SH-SY5Y (cell line): ENCODE results near the gene TMEM132C.
A peak's percentile ranks its signal among the peaks of the same experiment; 100 is the strongest.

Source experiments
- GATA2 ChIP-seq: IDR thresholded peaks from 2 replicates; pipeline ENCODE4 v1.6.1; 2011; ENCODE audit warnings: mild to moderate bottlenecking, low read depth, low read length
- GATA3 ChIP-seq: IDR thresholded peaks from 2 replicates; pipeline ENCODE4 v1.6.1; 2011; ENCODE audit warnings: low read depth, mild to moderate bottlenecking, low read length, moderate library complexity

The TMEM132C gene

GRCh38 chr12:128586451-128587029 is 319.6 kb downstream of the TMEM132C start:
- TF ChIP-seq GATA3 (no peak), GATA2 (no peak)

- no peak for TF ChIP-seq GATA3
- no peak for TF ChIP-seq GATA2
Observed at GRCh38 chr12:128587918-128588317, 320.9 kb downstream of the TMEM132C start.

GRCh38 chr12:128592220-128592744 is 325.3 kb downstream of the TMEM132C start:
- TF ChIP-seq GATA2 (peak; percentile 21; the same call in 1 of the 2 replicates), GATA3 (no peak)

GRCh38 chr12:128594521-128594920 is 327.6 kb downstream of the TMEM132C start:
- TF ChIP-seq GATA3 (no peak), GATA2 (no peak)

GRCh38 chr12:128595609-128596008 is 328.6 kb downstream of the TMEM132C start:
- TF ChIP-seq GATA2 (no peak), GATA3 (no peak)

- no peak for TF ChIP-seq GATA2
- no peak for TF ChIP-seq GATA3
Observed at GRCh38 chr12:128600886-128601285, 333.9 kb downstream of the TMEM132C start.

GRCh38 chr12:128603573-128604115 is 336.7 kb downstream of the TMEM132C start:
- TF ChIP-seq GATA3 (no peak), GATA2 (no peak)

- TF ChIP-seq GATA2 = no peak
- TF ChIP-seq GATA3 = no peak
Observed at GRCh38 chr12:128606051-128606450, 339.1 kb downstream of the TMEM132C start.

- TF ChIP-seq GATA3 (no peak), GATA2 (no peak)
Observed at GRCh38 chr12:128606538-128606937, 339.6 kb downstream of the TMEM132C start.

GRCh38 chr12:128606970-128607369 is 340.0 kb downstream of the TMEM132C start:
- TF ChIP-seq GATA2 = no peak
- TF ChIP-seq GATA3 = no peak

- TF ChIP-seq GATA3 = no peak
- TF ChIP-seq GATA2 = no peak
Observed at GRCh38 chr12:128607641-128608040, 340.7 kb downstream of the TMEM132C start.

GRCh38 chr12:128609861-128610260 is 342.9 kb downstream of the TMEM132C start:
- TF ChIP-seq GATA2 (no peak), GATA3 (no peak)

- no peak for TF ChIP-seq GATA2
- no peak for TF ChIP-seq GATA3
Observed at GRCh38 chr12:128611736-128612135, 344.8 kb downstream of the TMEM132C start.

- TF ChIP-seq GATA2 = no peak
- TF ChIP-seq GATA3 = no peak
Observed at GRCh38 chr12:128612150-128612850, 345.3 kb downstream of the TMEM132C start.

GRCh38 chr12:128613837-128614590 is 347.0 kb downstream of the TMEM132C start:
- TF ChIP-seq GATA2 = no peak
- no peak for TF ChIP-seq GATA3
